Thyroid gland (tissue), 4 donors: ENCODE results near the gene SCN1B. TPM values are rescaled to one million over a fixed set of nuclear protein-coding genes. Genes with fewer than 3 reads are reported as not detected.

ENCODE experiments used
- DNase-seq, 2 donors: peaks; one replicate each; pipeline ENCODE4 v3.0.0-alpha.2; 2019
- H3K27ac ChIP-seq, 3 donors: fragments of 200-600 bp; sonication (generic); 1 replicate in 2 of 3; 2 replicates in 1 of 3; pipeline ENCODE4 v1.5.1; 2016 to 2019; ENCODE audit warnings: mild to moderate bottlenecking in 1 of 3, moderate library complexity in 1 of 3
- H3K27me3 ChIP-seq: fragments of 200-600 bp; sonication (generic); one replicate; pipeline ENCODE4 v1.5.1; 2019
- H3K36me3 ChIP-seq, 2 donors: fragments of 200-600 bp; sonication (generic); one replicate each; pipeline ENCODE4 v1.5.1; 2016 to 2019
- H3K4me1 ChIP-seq, 2 donors: fragments of 200-600 bp; sonication (generic); one replicate each; pipeline ENCODE4 v1.5.1; 2017 to 2019
- H3K4me3 ChIP-seq, 3 donors: fragments of 200-600 bp; sonication (generic); replicated peaks in 1 of 3; 1 replicate in 2 of 3; 2 replicates in 1 of 3; pipeline ENCODE4 v1.5.1; 2016; ENCODE audit warnings: mild to moderate bottlenecking in 1 of 3
- H3K9me3 ChIP-seq: fragments of 200-600 bp; sonication (generic); one replicate; pipeline ENCODE4 v1.5.1; 2017
- POLR2A ChIP-seq, 2 donors: fragments of 450-650 bp; IDR thresholded peaks; one replicate each; pipeline ENCODE4 v1.6.1; 2017; ENCODE audit warnings: antibody characterized with exemption in 2 of 2, mild to moderate bottlenecking in 2 of 2, moderate library complexity in 1 of 2
- whole genome bisulfite sequencing, 2 donors: methylation state at CpG; one replicate each; pipeline ENCODE4 v1.1.5; 2017; 5-methylcytosine and 5-hydroxymethylcytosine counted together
- intact Hi-C: fragments of 100-400 bp; cut with DNase I; formaldehyde crosslinking; loops from one replicate; pipeline ENCODE4 v1.15.1; 2023
- total RNA-seq, 4 donors: library from RNA; depleted of rRNA; stranded (reverse); fragments of >200 nt; gene quantifications; one replicate each; pipeline ENCODE4 v1.2.3, GENCODE V29; 2016
- TF ChIP-seq, protein P1 (sequence below), 6 experiments: fragments of 200-600 bp in 3 of 6; fragments of 450-650 bp in 3 of 6; sonication (generic) in 3 of 6; IDR thresholded peaks; one replicate each; pipeline ENCODE4 v1.5.1; 2016 to 2019; ENCODE audit warnings: antibody characterized with exemption in 6 of 6, mild to moderate bottlenecking in 2 of 6, inconsistent platforms in 1 of 6, moderate library complexity in 1 of 6

The SCN1B gene
- total RNA-seq, 4 donors from 2014 or later = 5.7 to 19.6 (median 10.1) TPM

DNA sequence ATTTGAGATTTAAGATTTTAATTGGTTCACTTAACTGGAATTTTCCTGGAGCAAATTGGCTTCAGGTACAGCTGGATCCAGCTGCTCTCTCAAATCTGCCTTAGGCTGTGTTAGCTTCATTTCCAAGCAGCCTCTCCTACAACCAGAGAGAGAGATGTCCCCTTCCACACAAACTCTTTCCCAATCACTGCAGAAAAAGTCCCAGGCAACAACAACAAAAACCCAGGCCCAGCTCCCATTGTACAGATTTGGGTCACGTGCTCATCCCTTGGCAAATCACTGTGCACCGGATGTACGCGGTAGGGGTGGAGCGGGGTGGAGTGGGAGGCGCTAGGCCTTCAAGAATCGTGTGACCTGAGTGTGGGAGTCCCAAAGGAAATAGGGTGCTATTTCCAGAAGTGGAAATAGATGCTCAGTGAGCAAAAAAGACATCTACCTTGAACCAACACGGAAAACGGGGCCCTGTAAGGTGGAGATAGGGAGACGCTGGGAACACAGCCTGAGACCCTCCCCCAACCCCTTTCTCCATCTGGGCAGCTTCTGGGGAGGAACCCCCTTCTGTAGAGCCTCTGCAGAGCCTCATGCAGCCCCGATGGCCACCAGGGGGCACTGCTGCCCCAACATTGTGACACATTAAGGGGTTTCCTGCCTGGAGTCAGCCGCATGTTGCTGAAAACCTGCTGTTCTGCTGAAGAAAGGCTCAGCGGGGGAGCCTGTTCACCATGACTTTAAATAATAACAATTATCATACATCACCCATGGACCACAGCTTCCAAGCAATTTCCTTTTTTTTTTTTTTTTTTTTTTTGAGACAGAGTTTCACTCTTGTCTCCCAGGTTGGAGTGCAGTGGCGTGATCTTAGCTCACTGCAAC lies 36.7 kb downstream of the SCN1B start:
- H3K9me3 ChIP-seq = no peaks in the 10 kb centered on the region
- TF ChIP-seq POLR2A (IDR thresholded peaks at IDR 0.05) = no peak
- TF ChIP-seq, protein P1, sequence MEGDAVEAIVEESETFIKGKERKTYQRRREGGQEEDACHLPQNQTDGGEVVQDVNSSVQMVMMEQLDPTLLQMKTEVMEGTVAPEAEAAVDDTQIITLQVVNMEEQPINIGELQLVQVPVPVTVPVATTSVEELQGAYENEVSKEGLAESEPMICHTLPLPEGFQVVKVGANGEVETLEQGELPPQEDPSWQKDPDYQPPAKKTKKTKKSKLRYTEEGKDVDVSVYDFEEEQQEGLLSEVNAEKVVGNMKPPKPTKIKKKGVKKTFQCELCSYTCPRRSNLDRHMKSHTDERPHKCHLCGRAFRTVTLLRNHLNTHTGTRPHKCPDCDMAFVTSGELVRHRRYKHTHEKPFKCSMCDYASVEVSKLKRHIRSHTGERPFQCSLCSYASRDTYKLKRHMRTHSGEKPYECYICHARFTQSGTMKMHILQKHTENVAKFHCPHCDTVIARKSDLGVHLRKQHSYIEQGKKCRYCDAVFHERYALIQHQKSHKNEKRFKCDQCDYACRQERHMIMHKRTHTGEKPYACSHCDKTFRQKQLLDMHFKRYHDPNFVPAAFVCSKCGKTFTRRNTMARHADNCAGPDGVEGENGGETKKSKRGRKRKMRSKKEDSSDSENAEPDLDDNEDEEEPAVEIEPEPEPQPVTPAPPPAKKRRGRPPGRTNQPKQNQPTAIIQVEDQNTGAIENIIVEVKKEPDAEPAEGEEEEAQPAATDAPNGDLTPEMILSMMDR (IDR thresholded peaks at IDR 0.05) = peak; percentile 58 to 83 (median 63)
- H3K36me3 ChIP-seq = no peaks in the 10 kb centered on the region
- intact Hi-C loops = no loop called here
- WGBS, 2 donors = 24 to 27% methylated on average over 13 to 14 of the region's 14 CpGs
- no peak overlapping the region for H3K27ac ChIP-seq
- H3K27me3 ChIP-seq = no peaks in the 10 kb centered on the region
- no peak overlapping the region for H3K4me3 ChIP-seq
- no peaks in the 10 kb centered on the region for H3K4me1 ChIP-seq
- peak; percentile 72 to 81 for DNase-seq

DNA sequence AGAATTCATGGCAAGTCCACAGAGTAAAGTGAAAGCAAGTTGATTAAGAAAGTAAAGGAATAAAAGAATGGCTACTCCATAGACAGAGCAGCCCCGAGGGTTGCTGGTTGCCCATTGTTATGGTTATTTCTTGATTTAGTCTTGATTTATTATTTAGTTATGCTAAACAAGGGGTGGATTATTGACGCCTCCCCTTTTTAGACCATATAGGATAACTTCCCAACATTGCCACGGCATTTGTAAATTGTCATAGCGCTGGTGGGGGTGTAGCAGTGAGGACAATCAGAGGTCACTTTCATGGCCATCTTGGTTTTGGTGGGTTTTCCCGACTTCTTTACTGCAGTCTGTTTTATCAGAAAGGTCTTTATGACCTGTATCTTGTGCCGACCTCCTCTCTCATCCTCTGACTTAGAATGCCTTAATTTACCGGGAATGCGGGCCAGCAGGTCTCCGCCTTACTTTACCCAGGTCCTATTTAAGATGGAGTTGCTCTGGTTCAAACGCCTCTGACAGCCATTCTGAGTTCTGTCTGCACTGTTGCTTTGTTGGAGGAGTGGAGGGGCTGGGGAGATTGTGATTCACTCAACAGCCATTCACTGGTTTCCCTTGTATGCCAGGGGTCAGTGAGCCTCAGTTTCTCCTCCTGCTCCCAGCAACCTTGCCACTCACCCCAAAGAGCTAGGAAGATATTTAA lies 38.8 kb downstream of the SCN1B start:
- DNase-seq = no peak
- H3K4me1 ChIP-seq = no peaks in the 10 kb centered on the region
- H3K9me3 ChIP-seq = no peaks in the 10 kb centered on the region
- no peaks in the 10 kb centered on the region for H3K27me3 ChIP-seq
- no peak overlapping the region for H3K4me3 ChIP-seq
- intact Hi-C loops = no loop called here
- TF ChIP-seq, protein P1 (IDR thresholded peaks at IDR 0.05) = no peak
- no peak for TF ChIP-seq POLR2A (IDR thresholded peaks at IDR 0.05)
- H3K36me3 ChIP-seq = no peaks in the 10 kb centered on the region
- no peak overlapping the region for H3K27ac ChIP-seq
- WGBS, 2 donors = 80 to 85% methylated on average over 10 of the region's 10 CpGs

DNA sequence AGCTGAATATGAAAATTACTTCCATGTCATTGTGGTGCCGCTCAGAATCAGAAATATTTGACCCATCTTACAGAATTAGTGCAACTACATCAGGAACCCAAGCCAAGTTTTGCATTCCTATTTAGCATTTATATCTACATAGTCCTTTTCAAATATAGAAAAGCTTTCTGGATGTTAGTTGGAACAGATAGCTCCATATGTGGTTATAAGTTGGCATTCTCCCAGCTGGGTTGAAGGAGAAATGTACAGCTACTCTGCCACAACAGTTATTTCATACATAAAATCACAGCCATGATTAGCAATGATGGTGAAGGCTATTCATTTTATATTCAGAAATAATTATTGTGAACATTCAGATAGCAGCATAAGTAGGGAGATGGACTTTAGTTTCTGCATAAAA lies 39.4 kb downstream of the SCN1B start:
- no peak for DNase-seq
- TF ChIP-seq, protein P1 (IDR thresholded peaks at IDR 0.05) = no peak
- TF ChIP-seq POLR2A (IDR thresholded peaks at IDR 0.05) = no peak
- Histone ChIP-seq H3K4me1 (no peaks in the 10 kb centered on the region), H3K36me3 (no peaks in the 10 kb centered on the region), H3K27ac (no peak overlapping the region), H3K27me3 (no peaks in the 10 kb centered on the region), H3K9me3 (no peaks in the 10 kb centered on the region), H3K4me3 (no peak overlapping the region)
- intact Hi-C loops = no loop called here
- WGBS, 2 donors = 83 to 94% methylated on average over 1 of the region's 1 CpG

DNA sequence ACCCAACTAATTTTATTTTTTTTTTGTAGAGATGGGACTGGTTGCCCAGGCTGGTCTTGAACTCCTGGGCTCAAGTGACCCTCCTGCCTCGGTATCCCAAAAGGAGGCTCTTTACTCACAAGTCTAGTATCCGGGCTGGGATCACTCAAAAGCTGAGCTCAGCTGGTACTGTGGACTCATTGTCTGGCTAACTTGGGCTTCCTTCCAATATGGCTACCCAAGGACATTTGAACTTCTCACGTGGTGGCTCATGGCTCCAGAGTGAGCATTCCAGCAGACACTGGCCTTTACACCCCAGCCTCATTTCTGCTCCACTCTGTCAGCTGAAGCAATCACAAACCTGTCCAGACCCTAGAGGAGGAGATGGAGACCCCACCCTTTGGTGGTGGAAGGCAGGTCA lies 40.2 kb downstream of the SCN1B start:
- no peak for DNase-seq
- intact Hi-C loops = no loop called here
- Histone ChIP-seq H3K36me3 (no peaks in the 10 kb centered on the region), H3K27me3 (no peaks in the 10 kb centered on the region), H3K4me1 (no peaks in the 10 kb centered on the region), H3K4me3 (no peak overlapping the region), H3K27ac (no peak overlapping the region), H3K9me3 (no peaks in the 10 kb centered on the region)
- 93 to 100% methylated on average over 3 of the region's 3 CpGs for WGBS, 2 donors
- TF ChIP-seq, protein P1 (IDR thresholded peaks at IDR 0.05) = no peak
- no peak for TF ChIP-seq POLR2A (IDR thresholded peaks at IDR 0.05)

DNA sequence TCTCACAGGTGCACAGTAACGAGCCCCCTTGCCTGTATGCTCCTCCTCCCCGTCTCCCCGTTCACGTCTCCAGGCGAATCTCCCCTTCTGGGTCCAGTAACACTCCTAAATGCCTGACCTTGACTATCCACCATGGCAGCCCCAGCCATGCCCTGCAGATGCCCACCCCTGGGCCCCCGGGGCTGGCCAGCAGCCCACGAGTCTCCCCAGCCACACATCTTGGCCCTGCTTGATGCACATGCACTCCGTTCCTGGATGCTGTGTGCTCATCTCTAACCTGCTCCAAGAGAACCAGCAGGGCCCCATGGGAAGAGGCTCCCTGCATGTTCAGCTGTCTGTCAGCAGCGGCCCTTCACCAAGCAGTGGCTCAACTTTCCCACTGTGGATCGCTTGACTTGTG lies 43.2 kb downstream of the SCN1B start:
- Histone ChIP-seq H3K36me3 (no peaks in the 10 kb centered on the region), H3K9me3 (no peaks in the 10 kb centered on the region), H3K4me3 (no peak overlapping the region), H3K27me3 (no peaks in the 10 kb centered on the region), H3K27ac (no peak overlapping the region), H3K4me1 (no peaks in the 10 kb centered on the region)
- no peak for DNase-seq
- intact Hi-C loops = no loop called here
- 76 to 87% methylated on average over 8 to 10 of the region's 10 CpGs for WGBS, 2 donors
- TF ChIP-seq POLR2A (IDR thresholded peaks at IDR 0.05) = no peak
- TF ChIP-seq, protein P1 (IDR thresholded peaks at IDR 0.05) = no peak
